Anterior cingulate cortex (tissue), 58 donors: ENCODE results near the gene OBSCN.
"Not testable (repeated sequence)": the region's sequence is repeated elsewhere in the genome, so short reads cannot be mapped to it uniquely, and the experiment has no call there.

ENCODE experiments used
- DNase-seq, 58 donors: peaks; one replicate each; lab custom pipeline; 2025; lab: John Stamatoyannopoulos, UW

The OBSCN gene

DNA sequence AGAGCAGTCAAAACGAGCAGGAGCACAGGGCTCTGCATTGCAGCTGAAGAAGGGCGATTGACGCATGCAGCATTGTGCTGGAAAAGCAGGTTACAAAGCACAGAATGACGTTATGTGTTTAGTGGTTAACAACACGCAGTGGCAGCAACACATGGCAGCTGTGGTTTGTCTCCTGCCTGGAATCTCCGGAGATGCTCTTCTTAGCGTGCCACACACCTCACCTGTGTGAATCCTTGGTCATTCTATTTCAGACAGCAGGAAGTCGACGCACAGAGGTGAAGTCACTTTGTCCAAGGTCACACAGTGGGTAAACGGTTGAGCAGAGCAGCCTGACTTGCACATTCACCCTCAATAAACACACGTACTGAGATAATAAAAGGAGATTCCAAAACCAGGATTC lies 14.7 kb downstream of the OBSCN start:
- no peak for DNase-seq

DNA sequence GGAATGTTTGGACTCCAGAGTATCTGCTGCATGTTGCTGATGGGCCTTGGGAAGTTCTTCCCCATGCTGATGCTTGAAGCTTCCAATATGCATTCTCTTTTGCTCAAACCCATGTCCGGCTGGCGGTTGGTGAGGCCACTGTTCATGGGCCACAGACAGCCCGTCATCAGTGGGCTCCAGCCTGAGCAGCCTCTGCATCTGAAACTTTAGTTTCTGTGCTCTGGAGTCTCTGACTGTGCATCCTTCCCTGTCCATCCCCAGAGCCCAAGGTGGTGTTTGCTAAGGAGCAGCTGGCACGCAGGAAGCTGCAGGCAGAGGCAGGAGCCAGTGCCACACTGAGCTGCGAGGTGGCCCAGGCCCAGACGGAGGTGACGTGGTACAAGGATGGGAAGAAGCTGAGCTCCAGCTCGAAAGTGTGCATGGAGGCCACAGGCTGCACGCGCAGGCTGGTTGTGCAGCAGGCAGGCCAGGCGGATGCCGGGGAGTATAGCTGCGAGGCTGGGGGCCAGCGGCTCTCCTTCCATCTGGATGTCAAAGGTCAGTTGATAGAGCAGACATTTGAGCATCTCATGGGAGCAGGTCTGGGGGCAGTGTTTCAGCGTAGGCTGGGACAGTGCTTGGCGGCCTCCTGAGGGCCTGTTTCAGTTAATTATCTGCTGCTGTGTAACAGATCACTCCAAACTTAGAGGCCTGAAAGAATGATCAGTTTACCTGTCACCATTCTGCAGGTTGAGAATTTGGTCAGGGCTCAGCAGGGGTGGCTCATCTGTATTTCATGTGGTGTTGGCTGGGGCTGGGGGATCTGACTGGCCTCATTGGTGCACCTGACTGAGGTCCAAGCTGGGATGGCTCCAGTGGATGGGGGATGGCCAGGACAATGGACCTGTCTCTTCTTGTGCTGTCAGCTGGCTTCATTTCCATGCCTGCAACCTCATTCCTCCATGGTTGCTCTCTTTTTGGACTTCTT lies 16.6 kb downstream of the OBSCN start:
- DNase-seq: no peak

DNA sequence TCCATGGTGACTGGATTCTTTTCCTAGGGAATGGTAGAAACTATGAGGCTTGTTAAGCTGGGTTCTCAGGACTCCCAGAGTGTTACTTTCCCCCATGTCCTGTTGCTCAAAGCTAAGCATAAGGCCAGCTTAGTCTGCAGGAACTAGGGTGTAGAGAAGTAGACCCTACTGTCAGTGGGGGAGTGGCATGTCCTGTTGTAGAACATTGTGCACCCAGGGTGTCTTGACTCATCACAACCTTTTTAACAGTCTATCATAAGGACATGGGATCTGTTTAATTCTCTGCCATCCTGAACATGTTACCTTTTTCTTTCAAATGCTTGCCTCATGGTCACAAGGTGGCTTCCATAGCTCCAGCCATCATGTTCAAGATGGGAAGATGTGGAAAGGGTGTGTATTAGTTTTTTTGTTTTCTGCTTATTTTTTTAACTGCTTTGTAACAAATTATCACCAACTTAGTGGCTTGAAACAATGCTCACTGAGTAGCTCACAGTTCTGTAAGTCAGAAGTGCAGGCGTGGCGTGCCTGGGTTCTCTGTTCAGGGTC lies 17.4 kb downstream of the OBSCN start:
- no peak for DNase-seq

DNA sequence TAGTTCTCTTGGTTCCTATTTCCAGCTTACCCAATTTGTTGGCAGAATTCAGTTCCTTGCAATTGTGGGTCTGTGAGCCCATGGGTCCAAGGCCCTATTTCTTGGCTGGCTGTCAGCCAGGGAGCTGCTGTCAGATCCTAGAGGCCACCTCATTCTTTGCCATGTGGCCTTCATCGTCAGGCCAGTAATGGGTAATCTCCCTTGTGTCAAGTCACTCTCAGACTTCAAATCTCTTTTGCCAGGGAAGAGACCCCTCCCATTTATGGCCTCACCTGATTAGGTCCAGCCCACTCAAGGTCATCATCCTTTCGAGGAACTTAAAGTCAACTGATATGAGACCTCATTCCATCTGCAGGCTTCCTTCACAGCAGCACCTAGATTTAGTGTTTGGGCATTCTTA lies 17.9 kb downstream of the OBSCN start:
- no peak for DNase-seq

DNA sequence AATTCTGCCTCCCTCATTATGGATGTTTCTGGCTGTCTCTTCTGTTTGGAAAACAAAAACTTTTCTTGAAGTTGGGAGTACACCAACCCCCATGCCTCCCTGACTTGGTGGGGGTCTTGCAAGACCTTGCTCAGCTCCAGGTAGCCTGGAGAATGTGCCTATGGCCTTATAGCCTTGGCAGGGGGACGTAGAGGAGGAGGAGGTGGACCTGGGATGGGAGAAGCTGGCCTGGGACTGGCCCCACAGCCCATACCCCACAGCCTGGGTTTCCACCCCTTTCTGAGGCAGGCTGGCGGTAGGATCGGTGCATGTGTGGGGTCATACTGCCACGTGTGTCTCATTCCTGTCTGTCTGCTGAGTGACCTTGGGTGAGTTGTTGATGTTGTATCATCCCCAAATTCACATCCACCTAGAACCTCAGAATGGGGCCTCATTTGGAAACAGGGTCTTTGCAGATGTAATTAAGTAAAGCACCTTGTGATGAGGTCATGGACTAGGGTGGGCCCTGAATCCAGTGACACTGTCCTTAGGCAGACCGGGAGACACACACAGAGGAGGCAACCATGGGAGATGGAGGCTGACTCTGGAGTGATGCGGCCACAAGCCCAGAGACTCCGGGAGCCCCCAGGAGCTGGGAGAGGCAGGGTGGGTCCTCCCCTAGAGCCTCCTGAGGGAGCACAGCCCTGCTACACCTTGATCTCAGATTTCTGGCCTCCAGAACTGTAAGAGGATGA lies 18.5 kb downstream of the OBSCN start:
- DNase-seq: no peak

DNA sequence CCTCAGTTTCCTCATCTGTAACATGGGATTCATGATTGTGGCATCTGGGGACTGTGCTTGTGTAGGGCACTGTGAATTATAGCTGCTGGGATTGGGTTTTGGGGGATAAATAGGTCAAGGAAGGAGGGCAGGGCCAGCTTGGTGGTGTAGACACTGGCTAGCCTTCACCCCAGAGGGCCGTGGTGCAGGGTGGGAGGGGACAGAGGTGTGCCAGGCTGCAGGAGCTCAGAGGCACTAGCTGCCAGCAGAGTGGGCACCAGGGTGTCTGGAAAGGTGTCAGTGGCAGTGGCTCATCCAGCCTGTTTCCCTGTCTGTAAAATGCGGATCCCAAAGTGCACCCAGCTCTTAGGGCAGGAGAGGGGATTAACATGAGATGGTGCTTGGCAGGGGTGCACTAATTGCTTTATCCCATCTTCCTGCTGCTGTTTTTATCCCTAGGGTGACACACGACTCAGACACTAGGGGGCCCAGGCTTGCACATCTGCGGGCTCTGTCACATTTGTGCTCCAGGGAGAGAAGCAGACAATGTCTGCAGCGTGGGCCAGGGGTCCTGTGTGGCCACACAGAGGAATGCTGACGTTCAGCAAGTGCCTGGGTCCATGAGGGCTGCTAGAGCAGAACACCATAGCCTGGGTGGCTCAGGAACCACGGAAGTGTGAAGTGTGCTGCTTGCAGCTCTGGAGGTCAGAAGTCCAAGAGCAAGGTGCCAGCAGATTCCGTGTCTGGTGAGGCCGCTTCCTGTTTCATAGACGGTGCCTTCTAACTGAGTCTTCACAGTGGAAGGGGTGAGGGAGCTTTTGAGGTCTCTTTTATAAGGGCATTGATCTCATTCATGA lies 19.3 kb downstream of the OBSCN start:
- no peak for DNase-seq

DNA sequence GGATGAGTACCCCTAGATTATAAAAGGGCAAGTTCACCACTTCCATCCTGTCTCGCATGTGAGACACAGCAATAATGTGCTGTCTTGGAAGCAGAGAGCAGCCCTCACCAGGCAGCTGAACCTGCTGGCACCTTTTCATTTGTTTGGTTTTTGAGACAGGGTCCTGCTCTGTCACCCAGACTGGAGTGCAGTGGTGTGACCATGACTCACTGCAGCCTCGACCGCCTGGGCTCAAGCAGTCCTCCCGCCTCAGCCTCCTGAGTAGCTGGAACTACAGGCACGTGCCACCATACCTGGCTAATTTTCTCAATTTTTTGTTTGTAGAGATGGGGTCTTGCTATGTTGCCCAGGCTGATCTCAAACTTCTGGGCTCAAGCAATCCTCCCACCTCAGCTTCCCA lies 20.3 kb downstream of the OBSCN start:
- not testable (repeated sequence) for DNase-seq

DNA sequence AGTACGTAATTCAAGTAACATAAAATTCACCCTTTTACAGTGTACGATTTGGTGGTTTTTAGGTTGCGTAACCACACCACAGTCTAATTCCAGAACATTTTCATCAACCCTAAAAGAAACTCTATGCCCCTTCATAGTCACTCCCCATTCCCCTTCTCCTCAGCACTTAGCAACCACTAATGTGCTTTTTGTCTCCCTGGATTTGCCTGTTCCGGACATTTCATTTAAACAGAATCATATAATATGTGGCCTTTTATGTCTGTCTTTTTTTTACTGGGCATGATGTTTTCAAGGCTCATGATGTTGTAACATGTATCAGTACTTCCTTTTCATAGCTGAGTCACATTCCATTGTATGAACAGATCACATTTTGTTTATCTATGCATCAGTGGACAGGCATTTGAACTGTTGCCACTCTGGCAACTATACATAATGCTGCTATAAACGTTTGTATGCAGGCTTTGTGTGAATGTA lies 20.8 kb downstream of the OBSCN start:
- no peak for DNase-seq

DNA sequence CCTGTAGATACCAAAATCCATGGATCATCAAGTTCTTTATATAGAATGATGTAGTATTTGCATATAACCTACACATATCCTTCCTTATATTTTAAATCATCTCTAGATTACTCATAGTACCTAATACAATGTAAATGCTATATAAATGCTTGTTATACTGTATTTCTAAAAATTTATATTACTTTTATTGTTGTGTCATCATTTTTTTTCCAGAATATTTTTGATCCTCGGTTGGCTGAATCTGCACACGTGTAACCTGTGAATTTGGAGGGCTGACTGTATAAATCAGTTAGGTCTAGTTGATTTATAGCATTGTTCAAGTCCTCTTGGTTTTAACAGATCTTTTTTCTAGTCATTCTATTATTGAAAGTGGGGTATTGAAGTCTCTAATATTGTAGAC lies 23.3 kb downstream of the OBSCN start:
- no peak for DNase-seq

DNA sequence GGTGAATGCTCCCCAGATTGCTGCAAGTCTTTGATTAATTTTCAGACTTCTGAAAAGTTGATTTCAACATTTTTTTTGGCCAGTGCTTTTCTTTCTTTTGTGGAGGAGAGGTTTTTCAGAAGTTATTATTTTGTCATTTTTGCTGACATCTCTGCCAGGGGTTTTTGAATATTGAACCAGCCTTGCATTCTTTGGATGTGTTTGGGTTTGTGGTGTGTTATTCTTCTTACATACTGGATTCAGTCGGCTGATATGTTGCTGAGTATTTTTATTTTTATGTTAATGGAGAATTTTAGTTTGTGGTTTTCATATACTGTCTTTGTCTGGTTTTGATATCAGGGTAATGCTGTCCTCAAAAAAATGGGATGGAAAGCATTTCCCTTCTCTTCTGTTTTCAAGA lies 25.3 kb downstream of the OBSCN start:
- DNase-seq: no peak

DNA sequence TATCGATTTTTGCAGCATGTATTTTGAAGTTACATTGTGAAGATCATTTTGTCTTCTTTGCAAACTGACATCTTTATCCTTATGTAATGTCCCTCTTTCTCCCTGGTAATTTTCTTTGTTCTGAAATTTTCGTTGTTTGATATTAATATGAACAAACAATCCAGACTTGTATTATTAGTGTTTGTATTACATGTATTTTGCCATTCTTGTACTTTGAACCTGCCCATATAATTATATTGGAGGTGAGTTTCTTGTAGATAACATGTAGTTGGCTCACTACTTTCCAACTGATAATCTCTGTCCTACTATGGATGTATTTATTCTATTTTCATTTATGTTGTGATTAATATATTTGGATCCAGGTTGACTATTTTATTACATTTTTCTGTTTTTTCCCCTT lies 27.1 kb downstream of the OBSCN start:
- no peak for DNase-seq

DNA sequence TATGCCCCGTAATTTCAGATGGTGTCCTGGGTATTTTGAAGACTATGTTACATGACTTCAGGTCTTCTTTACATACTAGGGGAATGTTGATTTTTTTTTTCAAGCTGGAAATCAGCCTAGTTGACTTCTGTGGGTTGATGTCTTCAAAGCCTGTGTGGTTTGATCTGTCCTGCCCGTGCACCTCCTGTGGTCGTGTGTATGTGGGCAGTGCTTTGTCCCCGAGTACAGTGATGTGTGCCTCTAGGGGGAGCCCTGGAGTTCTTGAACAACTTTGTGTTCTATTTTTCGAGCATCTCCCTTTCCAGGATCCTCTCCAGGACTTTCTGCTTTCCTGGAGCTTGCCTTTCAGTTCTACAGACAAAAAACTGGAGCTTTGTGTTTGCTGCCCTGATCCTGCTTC lies 28.9 kb downstream of the OBSCN start:
- DNase-seq: no peak

DNA sequence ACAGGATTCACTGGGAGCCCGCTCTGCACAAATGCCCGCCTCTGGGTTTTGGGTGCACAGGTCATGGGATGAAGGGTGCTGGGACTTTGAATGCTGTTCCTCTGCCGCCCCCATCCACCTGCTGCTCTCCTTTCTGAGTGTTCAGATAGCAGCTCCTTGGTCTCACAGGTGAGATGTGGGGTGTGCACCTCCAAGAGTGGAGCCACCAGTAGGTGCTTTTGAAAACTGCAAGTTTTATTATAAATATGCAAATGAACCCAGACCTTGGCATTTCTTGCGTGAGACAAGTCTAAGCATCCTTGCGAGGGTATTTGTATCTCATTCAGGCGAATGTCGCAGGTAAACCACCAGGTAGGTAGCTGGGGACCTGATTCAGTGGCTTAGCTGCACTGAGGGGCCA lies 30.2 kb downstream of the OBSCN start:
- DNase-seq: no peak

DNA sequence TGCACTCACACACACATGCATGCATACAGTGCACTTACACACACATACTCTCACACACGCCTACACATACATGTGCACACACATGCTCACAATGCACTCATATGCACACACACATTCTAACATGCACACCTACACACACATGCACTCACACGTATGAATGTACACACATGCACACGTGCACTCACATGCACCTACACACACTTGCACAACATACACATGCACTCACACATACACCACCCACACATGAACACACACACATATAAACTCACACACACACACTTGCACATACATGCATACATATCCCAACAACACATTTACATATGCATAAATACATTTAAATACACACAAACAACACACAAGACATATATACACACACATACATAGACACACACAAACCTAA lies 30.6 kb downstream of the OBSCN start:
- DNase-seq: no peak

DNA sequence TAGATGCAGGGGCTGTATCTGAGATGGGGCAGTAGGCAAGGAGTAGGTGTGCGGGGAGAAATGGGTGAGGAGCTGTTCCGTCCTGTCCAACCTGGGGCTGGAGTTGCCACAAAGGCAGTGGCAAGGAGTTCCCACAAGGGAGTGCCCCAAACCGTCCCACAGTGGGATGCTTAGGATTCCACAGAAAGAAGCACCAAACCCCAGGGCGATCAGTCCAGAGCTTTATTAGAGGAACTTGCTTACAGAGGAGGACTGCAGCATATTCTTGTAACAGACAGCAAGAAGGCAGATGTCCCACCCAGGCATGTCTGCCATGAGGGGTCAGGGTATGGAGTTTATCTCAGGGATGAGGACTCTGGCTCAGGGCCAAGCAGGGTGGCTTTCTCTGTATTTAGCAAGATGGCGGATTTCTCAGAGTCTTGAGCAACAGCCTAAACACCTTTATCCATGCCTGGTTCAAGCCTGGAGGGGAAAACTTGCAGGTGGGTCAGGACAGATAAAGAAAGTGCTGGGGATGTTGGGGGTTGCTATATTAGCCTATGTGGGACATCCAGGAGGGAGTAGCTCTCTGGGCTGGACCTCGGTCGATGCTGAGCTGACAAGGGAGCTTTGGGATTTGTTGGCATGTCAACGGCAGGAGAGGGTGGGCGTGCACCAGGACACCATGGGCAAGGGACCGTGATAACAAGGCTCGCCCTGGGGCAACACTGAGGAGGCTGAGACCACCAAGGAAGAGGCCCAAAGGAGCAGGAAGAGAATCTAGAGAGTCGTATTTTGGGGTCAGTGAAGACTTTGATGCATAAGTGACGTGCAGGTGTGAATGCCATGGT lies 32.8 kb downstream of the OBSCN start:
- DNase-seq: no peak

DNA sequence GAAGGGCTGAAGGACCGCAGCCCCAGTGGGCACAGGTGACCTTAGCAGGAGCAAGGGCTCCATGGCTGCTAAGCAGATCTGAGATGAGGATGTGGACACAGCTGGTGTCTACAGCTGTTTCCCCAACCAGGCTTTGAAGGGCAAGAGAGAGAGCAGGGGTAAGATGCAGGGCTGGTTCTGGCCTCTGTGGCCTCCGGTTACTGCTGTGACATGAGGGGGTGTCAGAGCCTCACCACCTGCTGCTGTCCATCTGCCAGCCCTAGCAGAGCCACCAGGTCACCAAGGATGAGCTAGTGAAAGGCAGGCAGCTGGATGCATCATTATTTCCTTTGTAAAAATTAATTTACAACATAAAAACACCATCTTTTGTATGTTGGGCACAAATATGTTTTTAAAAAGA lies 33.4 kb downstream of the OBSCN start:
- DNase-seq: no peak

DNA sequence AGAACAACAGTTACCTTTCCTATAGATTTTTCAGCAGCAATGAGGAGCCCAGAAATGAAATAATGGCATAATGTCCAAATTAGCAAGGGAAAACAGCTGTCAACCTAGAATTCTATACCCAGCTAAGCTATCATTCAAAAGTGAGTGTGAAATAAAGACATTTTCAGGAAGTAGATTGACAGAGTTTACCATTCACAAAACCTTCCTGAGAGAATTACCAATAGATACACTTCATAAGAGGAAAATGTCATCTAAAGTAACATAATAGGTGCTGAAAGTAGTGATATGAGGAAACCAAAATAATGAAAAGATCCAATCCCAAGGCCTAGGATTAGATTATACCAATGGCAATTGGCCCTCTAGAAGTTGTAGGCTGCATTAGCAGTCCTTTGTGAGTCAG lies 34.6 kb downstream of the OBSCN start:
- DNase-seq: no peak

DNA sequence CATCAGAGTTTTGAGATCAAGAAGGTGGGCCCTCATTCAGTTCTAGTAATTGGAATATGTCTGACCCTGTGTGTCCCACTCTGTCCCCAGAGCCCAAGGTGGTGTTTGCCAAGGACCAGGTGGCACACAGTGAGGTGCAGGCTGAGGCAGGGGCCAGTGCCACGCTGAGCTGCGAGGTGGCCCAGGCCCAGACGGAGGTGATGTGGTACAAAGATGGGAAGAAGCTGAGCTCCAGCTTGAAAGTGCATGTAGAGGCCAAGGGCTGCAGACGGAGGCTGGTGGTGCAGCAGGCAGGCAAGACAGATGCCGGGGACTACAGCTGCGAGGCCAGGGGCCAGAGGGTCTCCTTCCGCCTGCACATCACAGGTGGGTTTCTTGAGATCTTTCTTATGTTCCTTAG lies 35.2 kb downstream of the OBSCN start:
- DNase-seq: no peak

DNA sequence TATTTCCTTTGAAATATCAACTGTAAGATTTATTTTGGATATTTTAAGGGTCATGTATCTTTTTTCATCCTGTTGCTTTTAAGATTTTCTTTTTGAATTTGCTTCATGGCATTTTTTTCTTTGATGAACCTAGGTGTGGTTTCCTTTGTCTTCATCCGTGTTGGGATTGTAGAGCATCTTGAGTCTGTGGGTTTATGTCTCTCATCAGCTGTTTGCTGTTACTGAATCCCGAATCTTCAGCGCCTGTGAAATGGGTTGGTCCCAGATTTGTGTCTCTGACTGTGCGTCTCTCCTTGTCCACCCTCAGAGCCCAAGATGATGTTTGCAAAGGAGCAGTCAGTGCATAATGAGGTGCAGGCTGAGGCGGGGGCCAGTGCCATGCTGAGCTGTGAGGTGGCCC lies 36.1 kb downstream of the OBSCN start:
- DNase-seq: not testable (repeated sequence)

DNA sequence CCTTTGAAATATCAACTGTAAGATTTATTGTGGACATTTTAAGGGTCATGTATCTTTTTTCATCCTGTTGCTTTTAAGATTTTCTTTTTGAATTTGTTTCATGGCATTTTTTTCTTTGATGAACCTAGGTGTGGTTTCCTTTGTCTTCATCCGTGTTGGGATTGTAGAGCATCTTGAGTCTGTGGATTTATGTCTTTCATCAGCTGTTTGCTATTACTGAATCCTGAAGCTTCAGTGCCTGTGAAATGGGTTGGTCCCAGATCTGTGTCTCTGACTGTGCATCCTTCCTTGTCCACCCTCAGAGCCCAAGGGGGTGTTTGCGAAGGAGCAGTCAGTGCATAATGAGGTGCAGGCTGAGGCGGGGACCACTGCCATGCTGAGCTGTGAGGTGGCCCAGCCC lies 37.3 kb downstream of the OBSCN start:
- no peak for DNase-seq
